Measurements from ENCODE around the gene HECTD1.
"Not testable (repeated sequence)": the region's sequence is repeated elsewhere in the genome, so short reads cannot be mapped to it uniquely, and the experiment has no call there.

The HECTD1 gene

GRCh38 chr14:31207755-31208545, at the start of gene HECTD1:
Gene HECTD1, minus strand, starts transcription at chr14:31207793. Its CDS starts 1,857 bp downstream, at chr14:31205936.
- DNase-seq (ENCODE audit: low read depth), result peak; percentile 76
- H3K4me3 ChIP-seq (ENCODE audit: low read length), result peak within 1 kb of the TSS; percentile 59
- peak; percentile 16 for TF ChIP-seq CTCF (IDR thresholded peaks at IDR 0.05; ENCODE audit: insufficient read depth, low read depth, low read length, missing control alignments)

- TF ChIP-seq CTCF (IDR thresholded peaks at IDR 0.05; ENCODE audit: insufficient read depth, low read depth, low read length, missing control alignments), result no peak
- DNase-seq (ENCODE audit: low read depth), result no peak
- H3K4me3 ChIP-seq (ENCODE audit: low read length), result no peak overlapping the region
Measured at GRCh38 chr14:31257244-31257553, 49.6 kb upstream of the HECTD1 start.

- no peak for TF ChIP-seq CTCF (IDR thresholded peaks at IDR 0.05; ENCODE audit: insufficient read depth, low read depth, low read length, missing control alignments)
- no peak for DNase-seq (ENCODE audit: low read depth)
- H3K4me3 ChIP-seq (ENCODE audit: low read length), result no peak overlapping the region
Measured at GRCh38 chr14:31256534-31257243, 49.1 kb upstream of the HECTD1 start.

- not testable (repeated sequence) for H3K4me3 ChIP-seq (ENCODE audit: low read length); DNase-seq (ENCODE audit: low read depth)
Measured at GRCh38 chr14:31255918-31256317, 48.3 kb upstream of the HECTD1 start.

- H3K4me3 ChIP-seq (ENCODE audit: low read length), result no peak overlapping the region
- TF ChIP-seq CTCF (IDR thresholded peaks at IDR 0.05; ENCODE audit: insufficient read depth, low read depth, low read length, missing control alignments), result no peak
- no peak for DNase-seq (ENCODE audit: low read depth)
Measured at GRCh38 chr14:31255286-31255685, 47.7 kb upstream of the HECTD1 start.

GRCh38 chr14:31253746-31254471, 46.3 kb upstream of the HECTD1 start:
- TF ChIP-seq CTCF (IDR thresholded peaks at IDR 0.05; ENCODE audit: insufficient read depth, low read depth, low read length, missing control alignments), result no peak
- DNase-seq (ENCODE audit: low read depth), result no peak
- no peak overlapping the region for H3K4me3 ChIP-seq (ENCODE audit: low read length)

GRCh38 chr14:31252865-31253264, 45.3 kb upstream of the HECTD1 start:
- DNase-seq (ENCODE audit: low read depth), result no peak
- H3K4me3 ChIP-seq (ENCODE audit: low read length), result no peak overlapping the region
- no peak for TF ChIP-seq CTCF (IDR thresholded peaks at IDR 0.05; ENCODE audit: insufficient read depth, low read depth, low read length, missing control alignments)

Measured in epithelial cell of esophagus (primary cell).